Nephron (organoid): Measurements from ENCODE around the gene MILR1.

ENCODE experiments used
- H3K27ac Mint-ChIP-seq, 3 experiments: 2 replicates each; pipeline ENCODE4 v1.8.0; 2020; ENCODE audit warnings: mixed read lengths in 3 of 3, mild to moderate bottlenecking in 2 of 3, moderate library complexity in 1 of 3
- H3K27me3 Mint-ChIP-seq: 2 replicates; pipeline ENCODE4 v1.8.0; 2021; ENCODE audit warnings: low read depth, mild to moderate bottlenecking, moderate library complexity, mixed read lengths
- H3K36me3 Mint-ChIP-seq: 2 replicates; pipeline ENCODE4 v1.8.0; 2020; ENCODE audit warnings: low read depth, mixed read lengths
- H3K4me1 Mint-ChIP-seq: 2 replicates; pipeline ENCODE4 v1.8.0; 2020; ENCODE audit warnings: mixed read lengths
- H3K4me3 Mint-ChIP-seq, 3 experiments: 2 replicates each; pipeline ENCODE4 v1.8.0; 2020; ENCODE audit warnings: mild to moderate bottlenecking in 3 of 3, mixed read lengths in 3 of 3, moderate library complexity in 2 of 3
- H3K9me3 Mint-ChIP-seq: 2 replicates; pipeline ENCODE4 v1.8.0; 2020; ENCODE audit warnings: mixed read lengths
- TF ChIP-seq, protein P1 (sequence below), 3 experiments: fragments of 200-600 bp; sonication (generic); IDR thresholded peaks; one replicate each; pipeline ENCODE4 v1.5.0; 2021; ENCODE audit warnings: antibody characterized with exemption in 3 of 3; ENCODE audit not compliant: unreplicated experiment in 3 of 3

Gene MILR1

DNA sequence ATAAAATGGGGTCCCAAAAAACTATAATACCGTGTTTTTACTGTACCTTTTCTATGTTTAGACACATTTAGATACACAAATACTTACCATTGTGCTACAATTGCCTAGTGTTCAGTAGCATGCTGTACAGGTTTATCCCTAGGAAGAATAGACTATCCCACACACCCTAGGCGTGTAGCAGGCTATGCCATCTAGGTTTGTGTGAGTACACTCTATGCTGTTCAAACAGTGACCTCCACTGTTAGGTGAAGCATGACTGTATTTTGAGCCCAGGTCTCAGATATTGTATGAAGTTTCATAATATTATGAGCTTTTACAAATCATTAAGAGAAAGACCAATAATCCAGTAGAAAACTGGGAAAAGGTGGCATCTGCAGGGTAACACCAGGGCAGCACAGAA, 23.6 kb downstream of the MILR1 start:
- Mint-ChIP-seq H3K4me3 (no peak overlapping the region), H3K27me3 (peaks cover 7% of the 10 kb centered on the region), H3K36me3 (peaks cover 6% of the 10 kb centered on the region), H3K9me3 (no peaks in the 10 kb centered on the region), H3K4me1 (no peaks in the 10 kb centered on the region), H3K27ac (no peak overlapping the region)
- TF ChIP-seq, protein P1, sequence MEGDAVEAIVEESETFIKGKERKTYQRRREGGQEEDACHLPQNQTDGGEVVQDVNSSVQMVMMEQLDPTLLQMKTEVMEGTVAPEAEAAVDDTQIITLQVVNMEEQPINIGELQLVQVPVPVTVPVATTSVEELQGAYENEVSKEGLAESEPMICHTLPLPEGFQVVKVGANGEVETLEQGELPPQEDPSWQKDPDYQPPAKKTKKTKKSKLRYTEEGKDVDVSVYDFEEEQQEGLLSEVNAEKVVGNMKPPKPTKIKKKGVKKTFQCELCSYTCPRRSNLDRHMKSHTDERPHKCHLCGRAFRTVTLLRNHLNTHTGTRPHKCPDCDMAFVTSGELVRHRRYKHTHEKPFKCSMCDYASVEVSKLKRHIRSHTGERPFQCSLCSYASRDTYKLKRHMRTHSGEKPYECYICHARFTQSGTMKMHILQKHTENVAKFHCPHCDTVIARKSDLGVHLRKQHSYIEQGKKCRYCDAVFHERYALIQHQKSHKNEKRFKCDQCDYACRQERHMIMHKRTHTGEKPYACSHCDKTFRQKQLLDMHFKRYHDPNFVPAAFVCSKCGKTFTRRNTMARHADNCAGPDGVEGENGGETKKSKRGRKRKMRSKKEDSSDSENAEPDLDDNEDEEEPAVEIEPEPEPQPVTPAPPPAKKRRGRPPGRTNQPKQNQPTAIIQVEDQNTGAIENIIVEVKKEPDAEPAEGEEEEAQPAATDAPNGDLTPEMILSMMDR (IDR thresholded peaks at IDR 0.05; ENCODE audit: unreplicated experiment in 3 of 3), result no peak

DNA sequence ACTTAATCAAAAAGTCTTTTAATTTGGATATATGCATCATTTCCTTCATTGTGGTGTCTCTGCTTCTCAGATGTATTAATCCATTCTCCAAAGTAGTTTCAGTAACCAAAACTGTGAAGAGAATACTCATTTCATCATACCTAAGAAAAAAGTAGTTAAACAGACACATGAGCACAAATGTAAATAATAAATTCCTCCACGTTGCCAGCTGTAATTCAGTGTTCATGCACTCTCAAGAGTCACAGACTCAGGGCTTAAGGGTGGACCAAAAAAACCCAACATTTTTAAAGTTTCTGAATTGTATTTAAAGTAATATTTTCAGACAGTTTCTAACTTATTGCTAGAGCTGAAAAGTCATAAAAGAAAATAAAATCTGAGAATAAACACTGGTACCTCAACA, 28.9 kb downstream of the MILR1 start:
- no peaks in the 10 kb centered on the region for H3K9me3 Mint-ChIP-seq
- H3K27ac Mint-ChIP-seq, result no peak overlapping the region
- no peak overlapping the region for H3K4me3 Mint-ChIP-seq
- H3K36me3 Mint-ChIP-seq, result peaks cover 21% of the 10 kb centered on the region
- TF ChIP-seq, protein P1 (IDR thresholded peaks at IDR 0.05; ENCODE audit: unreplicated experiment in 3 of 3), result no peak
- H3K27me3 Mint-ChIP-seq, result no peaks in the 10 kb centered on the region
- H3K4me1 Mint-ChIP-seq, result no peaks in the 10 kb centered on the region

DNA sequence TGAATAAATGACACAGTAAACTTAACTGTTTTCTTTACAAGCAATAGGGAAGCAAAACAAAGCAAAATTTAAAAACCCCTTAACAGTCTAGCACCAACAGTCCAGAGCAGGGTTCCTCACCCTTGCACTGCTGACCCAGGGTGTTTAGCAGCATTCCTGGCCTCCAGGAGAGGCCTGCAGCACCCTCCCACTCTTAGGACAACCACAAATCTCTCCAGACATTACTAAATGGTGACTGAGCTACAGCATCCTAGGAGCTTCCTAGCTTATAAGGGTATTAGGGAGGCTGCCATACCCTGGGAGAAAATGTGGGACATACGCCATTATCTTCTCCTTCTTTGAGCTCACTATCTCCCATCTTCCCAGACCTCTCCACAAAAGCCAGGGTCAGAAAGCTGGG, 32.0 kb downstream of the MILR1 start:
- H3K27ac Mint-ChIP-seq, result no peak overlapping the region
- TF ChIP-seq, protein P1 (IDR thresholded peaks at IDR 0.05; ENCODE audit: unreplicated experiment in 3 of 3), result no peak
- no peaks in the 10 kb centered on the region for H3K4me1 Mint-ChIP-seq
- H3K27me3 Mint-ChIP-seq, result no peaks in the 10 kb centered on the region
- H3K4me3 Mint-ChIP-seq, result no peak overlapping the region
- no peaks in the 10 kb centered on the region for H3K9me3 Mint-ChIP-seq
- H3K36me3 Mint-ChIP-seq, result peaks cover 41% of the 10 kb centered on the region

DNA sequence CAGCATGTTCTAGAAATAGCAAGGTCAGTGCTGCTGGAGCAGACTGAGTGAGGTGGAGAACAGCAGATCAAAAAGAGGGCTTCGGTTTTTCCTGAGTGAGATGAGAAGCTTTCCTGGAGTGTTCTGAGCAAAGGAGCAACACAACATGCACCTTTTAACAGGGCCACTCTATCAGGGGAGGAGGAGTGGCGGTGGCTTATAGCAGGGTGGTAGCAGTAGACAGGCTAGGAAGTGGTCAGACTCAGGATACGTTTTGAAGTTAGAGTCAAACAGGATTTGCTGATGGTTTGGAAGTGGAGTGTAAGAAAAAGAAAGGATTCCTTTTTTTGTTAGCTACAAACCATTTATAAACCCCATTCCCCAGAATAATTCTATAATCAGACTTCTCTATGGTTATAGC, 35.5 kb downstream of the MILR1 start:
- TF ChIP-seq, protein P1 (IDR thresholded peaks at IDR 0.05; ENCODE audit: unreplicated experiment in 3 of 3), result no peak
- Mint-ChIP-seq H3K27me3 (no peaks in the 10 kb centered on the region), H3K4me3 (no peak overlapping the region), H3K36me3 (peaks cover 42% of the 10 kb centered on the region), H3K4me1 (no peaks in the 10 kb centered on the region), H3K27ac (no peak overlapping the region), H3K9me3 (no peaks in the 10 kb centered on the region)

GRCh38 chr17:64488301-64488700, 39.4 kb downstream of the MILR1 start:
- no peaks in the 10 kb centered on the region for H3K4me1 Mint-ChIP-seq
- no peaks in the 10 kb centered on the region for H3K9me3 Mint-ChIP-seq
- H3K27me3 Mint-ChIP-seq, result no peaks in the 10 kb centered on the region
- H3K36me3 Mint-ChIP-seq, result peaks cover 55% of the 10 kb centered on the region
- no peak overlapping the region for H3K27ac Mint-ChIP-seq
- H3K4me3 Mint-ChIP-seq, result no peak overlapping the region
- TF ChIP-seq, protein P1 (IDR thresholded peaks at IDR 0.05; ENCODE audit: unreplicated experiment in 3 of 3), result no peak

- Mint-ChIP-seq H3K27me3 (no peaks in the 10 kb centered on the region), H3K36me3 (peaks cover 41% of the 10 kb centered on the region), H3K9me3 (no peaks in the 10 kb centered on the region), H3K4me1 (peaks cover 18% of the 10 kb centered on the region), H3K4me3 (no peak overlapping the region), H3K27ac (no peak overlapping the region)
- TF ChIP-seq, protein P1 (IDR thresholded peaks at IDR 0.05; ENCODE audit: unreplicated experiment in 3 of 3), result peak in 1 of 3 experiments; percentile 10
Observed at GRCh38 chr17:64491034-64491860, 42.3 kb downstream of the MILR1 start.
